ENCODE measurements around the gene MSX2. TPM values are rescaled to one million over a fixed set of nuclear protein-coding genes. Genes with fewer than 3 reads are reported as not detected.
A peak's percentile ranks its signal among the peaks of the same experiment; 100 is the strongest.

Gene MSX2
- total and polyA plus RNA-seq, 2 of the 8 experiments (the other 6 are each of a cell fraction or from before 2014, with no cell fraction given): 0.24 to 0.47 TPM

DNA sequence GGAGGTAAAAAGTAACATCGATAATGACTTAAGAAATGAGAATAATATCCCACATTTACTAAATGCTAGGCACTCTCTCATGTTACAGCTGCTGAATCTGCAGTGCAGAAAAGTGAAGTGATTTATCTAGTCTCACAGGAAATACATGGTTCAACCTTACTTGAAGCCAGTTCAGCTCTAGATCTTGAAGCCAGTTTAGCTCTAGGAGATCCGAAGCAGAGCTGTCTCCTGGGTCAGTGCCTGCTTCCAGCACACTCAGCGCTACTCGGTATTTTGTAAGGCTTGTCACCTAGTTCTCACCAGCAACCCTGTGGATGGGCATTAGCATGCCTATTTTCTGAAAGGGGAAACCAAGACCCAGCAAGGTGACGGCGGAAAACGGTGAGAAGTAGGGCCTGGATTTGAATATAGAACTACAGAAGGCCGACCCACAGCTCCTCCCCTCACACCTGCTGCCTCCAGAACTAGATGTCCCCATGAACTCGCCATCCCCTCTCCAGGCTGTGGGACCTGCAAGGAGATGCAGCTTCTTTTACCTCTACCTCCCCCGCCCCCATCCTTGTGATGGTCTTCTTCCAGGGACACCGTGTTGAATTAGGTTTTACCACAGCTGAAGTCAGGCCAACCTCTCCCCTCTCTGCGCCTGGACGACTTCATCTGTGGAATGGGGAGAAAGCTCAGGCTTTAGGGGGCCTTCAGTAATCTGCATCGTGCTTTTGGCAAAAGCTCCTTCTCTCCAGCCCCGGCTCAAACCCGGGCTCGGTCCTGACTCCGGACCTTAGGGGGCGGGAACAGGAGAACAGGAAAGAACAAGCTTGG is 4.4 kb upstream of the MSX2 start:
- peak overlapping the region; percentile 28 to 54 (median 30); a peak in 7 of 8 replicates for H3K4me3 ChIP-seq (ENCODE audit: extremely low read depth in 1 of 4, insufficient read depth in 2 of 4, low read depth in 3 of 4, low read length in 4 of 4)
- no peaks in the 10 kb centered on the region for H3K79me2 ChIP-seq (ENCODE audit: control insufficient read depth in 1 of 2, insufficient read depth in 2 of 2, low read length in 2 of 2)
- no peaks in the 10 kb centered on the region for H3K36me3 ChIP-seq (ENCODE audit: control insufficient read depth in 2 of 4, insufficient read depth in 4 of 4, low read length in 3 of 4)
- H2BK20ac ChIP-seq (ENCODE audit: low read length): 0 out of 2 replicates have a peak overlapping the region, but pooled peaks have one; percentile 55
- 8% methylated on average over 19 of the region's 19 CpGs; no CpG with 5 or more reads in 1 of the 2 experiments for WGBS, 2 experiments (ENCODE audit: extremely low coverage in 1 of 2, insufficient coverage in 1 of 2, insufficient read length in 1 of 2, insufficient replicate concordance in 2 of 2, low coverage in 1 of 2, low lambda C conversion rate in 2 of 2, missing lambda C conversion rate in 1 of 2)
- no peak for DNase-seq (ENCODE audit: low read depth in 1 of 2, low spot score in 2 of 2)
- H4K8ac ChIP-seq (ENCODE audit: extremely low read depth, insufficient read depth, low read length): no peak overlapping the region
- no peak overlapping the region for H2AK5ac ChIP-seq (ENCODE audit: low read depth, low read length)
- no peak overlapping the region for H3K56ac ChIP-seq (replicated peaks; ENCODE audit: insufficient read length, low read depth, low read length)
- peaks cover 10 to 22% (median 15%) of the 10 kb centered on the region in 4 experiments for H3K4me1 ChIP-seq (replicated peaks in 1 of 4; ENCODE audit: control insufficient read depth in 3 of 4, insufficient read depth in 4 of 4, low read length in 3 of 4)
- 0 out of 2 replicates have a peak overlapping the region, but pooled peaks have one; percentile 49 for H2BK5ac ChIP-seq (ENCODE audit: low read depth, low read length)
- no peak overlapping the region for H3K18ac ChIP-seq (ENCODE audit: extremely low read depth, low read length)
- no peak for FAIRE-seq
- ChIA-PET CTCF (ENCODE audit: partially characterized antibody) (interaction anchor here (0.7 to 3.2 kb wide), 10 partner anchors 9 to 394 kb away, joined by 3 to 21 read pairs (median 4); no protein-coding TSS in a partner anchor), POLR2A (ENCODE audit: partially characterized antibody) (interaction anchor here (0.7 to 1.1 kb wide), 3 partner anchors 12 to 30 kb away, joined by 3 to 7 read pairs (median 5); no protein-coding TSS in a partner anchor)
- peaks cover 6 to 8% of the 10 kb centered on the region in 2 experiments for H4K20me1 ChIP-seq (replicated peaks in 1 of 2; ENCODE audit: control insufficient read depth in 1 of 2, insufficient read depth in 2 of 2, low read length in 2 of 2)
- no peak overlapping the region for H3K14ac ChIP-seq (ENCODE audit: insufficient read length)
- H2AFZ ChIP-seq (ENCODE audit: low read length): no peak overlapping the region
- H3K23me2 ChIP-seq (ENCODE audit: low read depth, low read length): peaks cover 24% of the 10 kb centered on the region
- H3K9me3 ChIP-seq (ENCODE audit: insufficient read depth in 2 of 2, low read depth in 1 of 2, low read length in 1 of 2): no peaks in the 10 kb centered on the region
- H2BK12ac ChIP-seq (ENCODE audit: low read depth, low read length): peak overlapping the region; percentile 86; the same call in 1 of the 2 replicates
- H2BK120ac ChIP-seq (replicated peaks; ENCODE audit: low read depth, low read length): no peak overlapping the region
- H3K79me1 ChIP-seq (ENCODE audit: low read depth, low read length): no peaks in the 10 kb centered on the region
- H4K5ac ChIP-seq (ENCODE audit: insufficient read length, low read depth, low read length): no peak overlapping the region
- H3K23ac ChIP-seq (ENCODE audit: insufficient read length): no peak overlapping the region
- H4K91ac ChIP-seq (replicated peaks; ENCODE audit: insufficient read length, low read length): no peak overlapping the region
- H3K4ac ChIP-seq (replicated peaks; ENCODE audit: insufficient read length, low read depth, low read length): no peak overlapping the region
- no peak overlapping the region for H3K9ac ChIP-seq (replicated peaks in 1 of 4; ENCODE audit: extremely low read depth in 1 of 4, low read depth in 3 of 4, low read length in 3 of 4)
- H3K4me2 ChIP-seq (ENCODE audit: insufficient read depth in 1 of 2, low read depth in 2 of 2, low read length in 2 of 2): peak overlapping the region; percentile 72 to 85
- H2BK15ac ChIP-seq (ENCODE audit: low read length): no peak overlapping the region
- H3K27ac ChIP-seq (ENCODE audit: low read depth, low read length): no peak overlapping the region
- H3K27me3 ChIP-seq (replicated peaks in 1 of 4; ENCODE audit: control insufficient read depth in 3 of 4, extremely low read depth in 1 of 4, insufficient read depth in 3 of 4, low read length in 3 of 4): peaks cover 45 to 73% (median 70%) of the 10 kb centered on the region in 4 experiments
- TF ChIP-seq HDAC6 (IDR thresholded peaks at IDR 0.05; ENCODE audit: low read depth, low read length) (no peak), BRCA1 (IDR thresholded peaks at IDR 0.05; ENCODE audit: low read depth, low read length) (no peak), YY1 (IDR thresholded peaks at IDR 0.05; ENCODE audit: low read depth, low read length) (no peak), SUZ12 (IDR thresholded peaks at IDR 0.05; ENCODE audit: low read length) (peak; percentile 51; the same call in 1 of the 2 replicates), SP2 (IDR thresholded peaks at IDR 0.05; ENCODE audit: low read length) (no peak)
